DMS53 treated with DMSO at 0.1 percent for 48 hours (cell line): ENCODE data around the gene SAMHD1.
A peak's percentile ranks its signal among the peaks of the same experiment; 100 is the strongest.
"Not testable (repeated sequence)": the region's sequence is repeated elsewhere in the genome, so short reads cannot be mapped to it uniquely, and the experiment has no call there.

ENCODE experiments used
- DNase-seq: peaks from one replicate; lab custom pipeline; 2025; ENCODE audit not compliant: unreplicated experiment; lab: John Stamatoyannopoulos, UW

The SAMHD1 gene

GRCh38 chr20:36875702-36876472 lies 75.6 kb downstream of the SAMHD1 start, which contains the start of gene TLDC2:
Gene TLDC2, plus strand, starts transcription at chr20:36876138. Its CDS starts 37 bp downstream, at chr20:36876175.
- DNase-seq, result peak; percentile 90

- DNase-seq, result not testable (repeated sequence)
These were observed 76.4 kb downstream of the SAMHD1 start for GRCh38 chr20:36875093-36875492.

- DNase-seq, result no peak
These were observed 77.9 kb downstream of the SAMHD1 start for GRCh38 chr20:36873498-36874189.

GRCh38 chr20:36872852-36873251 lies 78.7 kb downstream of the SAMHD1 start:
- DNase-seq, result no peak

DNA sequence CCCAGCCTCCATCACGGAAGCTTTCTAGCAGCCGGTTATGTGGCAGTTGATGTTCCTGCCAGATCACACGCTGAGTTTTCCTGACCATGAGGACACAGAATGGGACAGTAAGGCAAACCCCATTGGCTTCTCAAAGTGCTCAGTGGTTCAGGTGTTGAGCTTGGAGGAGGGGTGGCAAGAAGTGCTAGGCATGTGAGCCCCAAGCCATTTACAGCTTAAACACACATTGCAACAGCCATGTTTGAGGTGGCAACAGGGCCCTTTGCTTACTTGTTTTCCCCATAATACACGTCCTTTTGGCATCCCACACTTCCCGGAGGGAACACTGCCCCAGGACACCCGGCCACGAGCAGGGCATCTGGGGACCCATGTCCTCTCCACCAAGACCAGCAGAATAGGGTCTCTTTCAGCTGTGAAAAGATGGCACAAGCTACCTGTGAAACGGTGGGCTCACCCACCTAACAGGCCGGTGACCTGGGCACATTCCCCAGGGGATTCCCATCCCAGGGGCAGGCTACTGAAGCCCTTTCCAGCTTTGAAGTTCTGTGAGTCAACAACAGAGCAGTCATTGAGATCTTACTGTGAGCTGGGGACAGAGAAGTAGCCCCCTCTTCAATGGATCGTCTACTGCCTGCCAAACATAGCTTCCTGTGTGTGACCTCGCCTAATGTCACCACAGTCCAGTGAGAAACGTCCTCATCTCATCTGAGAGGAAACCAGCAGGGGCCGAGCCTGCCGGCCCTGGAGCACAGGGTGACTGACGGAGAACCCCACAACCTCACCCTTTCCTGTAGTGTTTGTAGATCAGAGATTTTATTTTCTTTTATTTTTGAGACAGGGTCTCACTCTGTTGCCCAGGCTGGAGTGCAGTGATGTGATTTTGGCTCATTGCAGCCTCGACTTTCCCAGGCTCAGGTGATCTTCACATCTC lies 79.6 kb downstream of the SAMHD1 start:
- DNase-seq, result no peak

- no peak for DNase-seq
These were observed 84.6 kb downstream of the SAMHD1 start for GRCh38 chr20:36866681-36867495.

- no peak for DNase-seq
These were observed 85.3 kb downstream of the SAMHD1 start for GRCh38 chr20:36866164-36866563.

DNA sequence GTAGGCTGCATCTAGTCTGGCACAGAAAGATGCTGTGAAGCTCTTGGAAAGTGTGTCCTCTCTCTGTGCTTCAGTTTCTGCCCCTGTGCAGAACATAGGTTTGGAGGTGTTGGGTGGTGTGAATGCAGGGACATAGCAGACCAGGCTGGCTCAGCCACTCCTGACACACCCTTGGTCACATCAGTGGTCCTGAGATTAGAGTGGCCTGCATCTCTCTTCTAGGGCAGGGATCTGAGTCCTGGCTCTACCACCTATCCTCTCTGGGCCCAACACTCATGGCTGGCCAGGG lies 85.7 kb downstream of the SAMHD1 start:
- no peak for DNase-seq

GRCh38 chr20:36865076-36865860 lies 86.2 kb downstream of the SAMHD1 start:
- no peak for DNase-seq

GRCh38 chr20:36862857-36863668 lies 88.4 kb downstream of the SAMHD1 start:
- no peak for DNase-seq

- peak; percentile 28 for DNase-seq
These were observed 89.4 kb downstream of the SAMHD1 start for GRCh38 chr20:36861875-36862801.

GRCh38 chr20:36861625-36861874 lies 90.0 kb downstream of the SAMHD1 start:
- DNase-seq, result no peak

DNA sequence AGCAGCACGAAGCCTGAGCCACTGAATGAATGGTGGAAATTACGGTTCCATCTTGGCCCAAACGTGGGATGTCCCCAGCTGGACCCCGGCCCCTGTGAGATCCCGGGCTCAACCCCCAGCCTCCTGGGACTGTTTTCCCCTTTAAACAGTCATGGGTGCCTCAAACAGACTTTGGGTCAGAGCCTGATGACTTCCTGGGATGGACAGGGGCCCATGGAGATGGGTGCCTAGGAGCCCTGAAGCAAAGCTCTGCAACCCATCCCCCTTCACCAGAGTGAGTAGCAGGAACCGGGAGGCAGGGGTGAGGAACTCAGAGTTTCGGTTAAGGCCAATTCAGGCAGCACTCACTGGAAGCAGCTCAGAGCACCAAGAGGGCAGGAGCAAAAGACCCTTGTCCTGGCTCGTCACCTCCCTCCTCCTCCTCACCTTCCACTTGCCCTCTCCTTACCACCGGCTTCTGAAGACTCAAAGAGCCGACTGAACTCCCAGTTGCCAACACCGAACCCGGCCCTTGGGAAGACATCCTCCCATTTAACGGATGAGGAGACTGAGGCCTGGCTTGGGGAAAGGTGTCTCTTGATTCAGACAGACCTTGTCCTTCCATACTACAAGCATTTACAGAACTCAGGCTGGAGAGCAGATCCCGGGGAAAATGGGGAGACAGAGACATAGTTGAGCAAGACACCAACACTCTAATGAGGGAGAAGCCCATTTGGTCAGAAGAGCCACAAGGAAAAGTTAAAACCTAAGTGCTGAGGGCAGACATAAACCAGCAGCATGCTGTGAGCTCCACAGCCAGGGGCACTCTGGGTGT lies 90.5 kb downstream of the SAMHD1 start:
- no peak for DNase-seq

GRCh38 chr20:36860339-36860738 lies 91.2 kb downstream of the SAMHD1 start:
- no peak for DNase-seq

DNA sequence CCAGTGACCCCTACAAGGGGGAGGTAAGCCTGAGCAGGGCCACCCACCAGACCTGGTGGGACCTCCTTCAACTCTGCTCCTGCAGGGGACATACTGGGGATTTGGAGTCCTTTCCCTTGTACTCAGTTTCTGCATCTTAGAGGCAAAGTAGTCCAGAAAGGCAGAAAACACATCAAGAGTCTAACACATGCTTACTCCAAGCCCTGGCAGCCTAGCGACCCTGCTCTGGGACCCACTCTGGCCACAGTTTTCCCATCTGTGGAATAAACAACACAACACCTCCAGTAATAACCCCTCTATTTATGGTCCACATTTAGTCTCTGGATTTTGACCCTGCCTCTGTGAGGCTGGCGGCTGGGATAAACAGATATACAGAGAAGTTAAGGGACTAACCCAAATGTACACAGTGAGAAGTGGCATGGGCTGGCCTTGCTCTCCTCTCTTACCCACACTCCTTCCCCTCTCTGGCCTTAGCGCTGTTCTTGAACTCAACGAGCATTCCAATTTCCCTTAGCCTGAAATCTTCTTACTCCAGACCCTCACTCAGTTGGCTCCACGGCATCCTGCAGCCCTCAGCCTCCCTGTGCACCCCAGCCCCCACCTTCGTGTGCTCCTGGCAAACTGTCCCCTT lies 91.7 kb downstream of the SAMHD1 start:
- DNase-seq, result no peak

- no peak for DNase-seq
These were observed 92.3 kb downstream of the SAMHD1 start for GRCh38 chr20:36859282-36859555.
